Measurements from ENCODE around the gene CFDP1.

DNA sequence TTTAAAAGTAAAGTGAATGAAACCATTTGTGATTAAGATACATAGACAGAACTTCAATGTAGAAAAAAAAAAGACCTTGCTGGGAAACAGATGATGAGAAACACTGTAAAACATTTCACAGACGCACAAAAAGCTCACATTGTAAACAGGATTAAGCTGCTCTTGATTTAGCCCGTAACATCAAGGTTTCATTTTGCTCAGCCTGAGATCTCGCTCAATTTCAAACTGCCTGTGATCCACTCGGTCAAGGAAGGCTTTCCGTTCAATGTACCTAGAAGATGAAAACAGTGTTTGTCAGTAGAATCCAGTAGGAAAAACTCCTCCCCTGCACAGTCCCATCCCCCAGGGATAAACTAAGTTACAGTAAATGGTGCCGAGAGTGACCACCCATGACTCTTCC lies 139.5 kb downstream of the CFDP1 start:
- TF ChIP-seq KMT2B (CRISPR knock-in tag; IDR thresholded peaks at IDR 0.05) (no peak), FOXA3 (CRISPR knock-in tag; IDR thresholded peaks at IDR 0.05) (no peak), JUND (CRISPR knock-in tag; IDR thresholded peaks at IDR 0.05) (no peak), ZNF776 (CRISPR knock-in tag; IDR thresholded peaks at IDR 0.05) (no peak), SIN3A (IDR thresholded peaks at IDR 0.05; ENCODE audit: borderline replicate concordance, low read depth, low read length) (no peak), ZNF772 (CRISPR knock-in tag; IDR thresholded peaks at IDR 0.05) (no peak)
- TF ChIP-seq, protein P1, sequence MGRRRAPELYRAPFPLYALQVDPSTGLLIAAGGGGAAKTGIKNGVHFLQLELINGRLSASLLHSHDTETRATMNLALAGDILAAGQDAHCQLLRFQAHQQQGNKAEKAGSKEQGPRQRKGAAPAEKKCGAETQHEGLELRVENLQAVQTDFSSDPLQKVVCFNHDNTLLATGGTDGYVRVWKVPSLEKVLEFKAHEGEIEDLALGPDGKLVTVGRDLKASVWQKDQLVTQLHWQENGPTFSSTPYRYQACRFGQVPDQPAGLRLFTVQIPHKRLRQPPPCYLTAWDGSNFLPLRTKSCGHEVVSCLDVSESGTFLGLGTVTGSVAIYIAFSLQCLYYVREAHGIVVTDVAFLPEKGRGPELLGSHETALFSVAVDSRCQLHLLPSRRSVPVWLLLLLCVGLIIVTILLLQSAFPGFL (CRISPR knock-in tag; IDR thresholded peaks at IDR 0.05) = no peak

Data from HepG2 (cell line).